Measurements from ENCODE around the gene SFSWAP.
"Not testable (repeated sequence)": the region's sequence is repeated elsewhere in the genome, so short reads cannot be mapped to it uniquely, and the experiment has no call there.

The SFSWAP gene

GRCh38 chr12:131761638-131762037 is 50.7 kb downstream of the SFSWAP start:
- no peak for DNase-seq (ENCODE audit: low read depth)

GRCh38 chr12:131764738-131765137 is 53.8 kb downstream of the SFSWAP start:
- no peak for DNase-seq (ENCODE audit: low read depth)

GRCh38 chr12:131765961-131766360 is 55.1 kb downstream of the SFSWAP start:
- DNase-seq (ENCODE audit: low read depth): no peak

GRCh38 chr12:131766382-131767107 is 55.7 kb downstream of the SFSWAP start:
- DNase-seq (ENCODE audit: low read depth): no peak

- no peak for DNase-seq (ENCODE audit: low read depth)
Measured at GRCh38 chr12:131770120-131770519, 59.2 kb downstream of the SFSWAP start.

- no peak for DNase-seq (ENCODE audit: low read depth)
Measured at GRCh38 chr12:131771965-131772364, 61.1 kb downstream of the SFSWAP start.

GRCh38 chr12:131773582-131774221 is 62.8 kb downstream of the SFSWAP start:
- DNase-seq (ENCODE audit: low read depth): no peak

- no peak for DNase-seq (ENCODE audit: low read depth)
Measured at GRCh38 chr12:131774576-131775391, 63.9 kb downstream of the SFSWAP start.

GRCh38 chr12:131775392-131776236 is 64.7 kb downstream of the SFSWAP start:
- DNase-seq (ENCODE audit: low read depth): no peak

- DNase-seq (ENCODE audit: low read depth): no peak
Measured at GRCh38 chr12:131776237-131776889, 65.5 kb downstream of the SFSWAP start.

GRCh38 chr12:131777269-131777668 is 66.4 kb downstream of the SFSWAP start:
- DNase-seq (ENCODE audit: low read depth): not testable (repeated sequence)

GRCh38 chr12:131779027-131779426 is 68.1 kb downstream of the SFSWAP start:
- no peak for DNase-seq (ENCODE audit: low read depth)

- DNase-seq (ENCODE audit: low read depth): no peak
Measured at GRCh38 chr12:131782061-131782460, 71.2 kb downstream of the SFSWAP start.

- DNase-seq (ENCODE audit: low read depth): no peak
Measured at GRCh38 chr12:131783915-131784541, 73.1 kb downstream of the SFSWAP start.

- no peak for DNase-seq (ENCODE audit: low read depth)
Measured at GRCh38 chr12:131784909-131785762, 74.2 kb downstream of the SFSWAP start.

- DNase-seq (ENCODE audit: low read depth): no peak
Measured at GRCh38 chr12:131785763-131786330, 75.0 kb downstream of the SFSWAP start.

GRCh38 chr12:131786331-131786730 is 75.4 kb downstream of the SFSWAP start:
- no peak for DNase-seq (ENCODE audit: low read depth)

GRCh38 chr12:131787143-131787660 is 76.3 kb downstream of the SFSWAP start:
- DNase-seq (ENCODE audit: low read depth): no peak

- DNase-seq (ENCODE audit: low read depth): no peak
Measured at GRCh38 chr12:131788070-131788469, 77.2 kb downstream of the SFSWAP start.

All from activated T-cell treated with anti-CD3 and anti-CD28 coated beads for 1 hour (primary cell).